Ishikawa (cell line): ENCODE data around the gene MST1R.

Experiments
- EP300 ChIP-seq: IDR thresholded peaks from 2 replicates; pipeline ENCODE4 v1.6.1; 2012; ENCODE audit warnings: borderline replicate concordance
- YY1 ChIP-seq: IDR thresholded peaks from 2 replicates; pipeline ENCODE4 v1.6.1; 2012; ENCODE audit warnings: low read depth
- ZBTB7A ChIP-seq: IDR thresholded peaks from 2 replicates; pipeline ENCODE4 v1.6.1; 2012; ENCODE audit warnings: low read depth

DNA sequence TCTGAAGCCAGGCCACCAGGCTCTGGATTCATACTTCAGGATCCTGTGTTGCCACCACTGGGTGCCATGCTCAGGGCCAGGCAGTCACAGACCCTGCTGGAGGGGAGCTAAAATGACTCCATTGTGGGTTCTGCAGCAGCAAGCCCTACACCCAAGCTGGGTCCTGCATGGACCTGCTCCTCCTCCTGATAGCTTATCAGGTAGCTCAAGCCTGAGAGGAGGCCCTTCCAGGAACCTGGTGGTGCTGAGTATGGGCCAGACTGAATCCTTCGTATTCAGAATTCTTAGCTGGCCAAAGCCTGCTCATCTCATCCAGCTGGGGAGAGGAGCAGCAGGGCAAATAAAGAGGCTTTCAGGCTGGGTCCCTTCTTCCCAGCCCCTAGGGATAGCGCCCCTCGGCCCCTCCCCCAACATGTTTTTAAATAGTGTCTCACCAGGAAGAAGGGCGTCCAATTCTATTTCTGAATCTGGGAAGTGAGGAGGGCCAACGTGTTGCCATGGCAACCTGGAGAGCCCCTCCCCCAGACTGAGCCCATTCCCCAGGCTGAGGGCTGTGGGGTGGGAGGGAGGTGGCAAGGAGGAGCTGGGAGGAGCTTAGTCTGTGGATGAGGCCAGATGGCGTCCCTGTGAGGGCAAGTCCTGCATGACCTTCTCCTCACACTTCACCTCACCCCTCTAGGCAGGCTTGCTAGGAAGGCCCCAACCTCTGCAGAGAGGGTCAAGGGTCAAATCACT is 22.9 kb downstream of the MST1R start:
- TF ChIP-seq YY1 (no peak), EP300 (no peak), ZBTB7A (no peak)
